Stimulated activated CD8-positive, alpha-beta memory T cell treated with anti-CD3 and anti-CD28 coated beads, Interleukin-4, amount 100 ng/mL, for 24 hours (primary cell): Measurements from ENCODE around the gene SREBF1.

Experiments
- DNase-seq: peaks from one replicate; pipeline ENCODE4 v3.0.0-alpha.2; 2020; ENCODE audit warnings: low read depth

Gene SREBF1

GRCh38 chr17:17824119-17824782 lies 12.5 kb downstream of the SREBF1 start:
- no peak for DNase-seq

- peak; percentile 52 for DNase-seq
Observed at GRCh38 chr17:17823433-17824118, 13.2 kb downstream of the SREBF1 start.

GRCh38 chr17:17822616-17823015 lies 14.2 kb downstream of the SREBF1 start:
- no peak for DNase-seq

GRCh38 chr17:17822189-17822588 lies 14.6 kb downstream of the SREBF1 start:
- no peak for DNase-seq

GRCh38 chr17:17820463-17821158 lies 16.2 kb downstream of the SREBF1 start:
- DNase-seq = no peak

- DNase-seq = no peak
Observed at GRCh38 chr17:17820046-17820445, 16.7 kb downstream of the SREBF1 start.

GRCh38 chr17:17819561-17819995 lies 17.2 kb downstream of the SREBF1 start:
- peak; percentile 61 for DNase-seq

GRCh38 chr17:17819111-17819510 lies 17.7 kb downstream of the SREBF1 start:
- no peak for DNase-seq

- no peak for DNase-seq
Observed at GRCh38 chr17:17818088-17818526, 18.7 kb downstream of the SREBF1 start.

- no peak for DNase-seq
Observed at GRCh38 chr17:17817552-17817947, 19.2 kb downstream of the SREBF1 start.

GRCh38 chr17:17816831-17817551 lies 19.8 kb downstream of the SREBF1 start:
- DNase-seq = no peak

GRCh38 chr17:17816240-17816814 lies 20.5 kb downstream of the SREBF1 start:
- DNase-seq = no peak

GRCh38 chr17:17815436-17816200 lies 21.2 kb downstream of the SREBF1 start:
- DNase-seq = no peak

- no peak for DNase-seq
Observed at GRCh38 chr17:17815062-17815406, 21.8 kb downstream of the SREBF1 start.

GRCh38 chr17:17814162-17815061 lies 22.4 kb downstream of the SREBF1 start:
- no peak for DNase-seq

GRCh38 chr17:17813725-17814095 lies 23.1 kb downstream of the SREBF1 start:
- DNase-seq = no peak

- no peak for DNase-seq
Observed at GRCh38 chr17:17813055-17813724, 23.6 kb downstream of the SREBF1 start.

GRCh38 chr17:17812211-17813054 lies 24.4 kb downstream of the SREBF1 start:
- peak; percentile 53 for DNase-seq
